BLaER1 treated with 17β-estradiol and CSF1 and Interleukin-3, amounts not matched to agents 10 nM and 100 nM (cell line): ENCODE data around the gene SIK2.
A peak's percentile ranks its signal among the peaks of the same experiment; 100 is the strongest.

Source experiments
- H3K27ac ChIP-seq, 11 experiments: shearing (Covaris generic); formaldehyde crosslinking; 2 replicates each; pipeline ENCODE4 v1.8.1; 2022
- H3K27me3 ChIP-seq, 11 experiments: shearing (Covaris generic); formaldehyde crosslinking; 2 replicates each; pipeline ENCODE4 v1.8.1; 2022
- H3K36me3 ChIP-seq, 11 experiments: shearing (Covaris generic); formaldehyde crosslinking; 2 replicates each; pipeline ENCODE4 v1.8.1; 2022
- H3K4me1 ChIP-seq, 10 experiments: shearing (Covaris generic); formaldehyde crosslinking; 2 replicates each; pipeline ENCODE4 v1.8.1; 2022
- H3K4me2 ChIP-seq, 11 experiments: shearing (Covaris generic); formaldehyde crosslinking; 2 replicates each; pipeline ENCODE4 v1.8.1; 2022
- H3K4me3 ChIP-seq, 10 experiments: shearing (Covaris generic); formaldehyde crosslinking; 2 replicates each; pipeline ENCODE4 v1.8.1; 2022
- H3K9ac ChIP-seq, 11 experiments: shearing (Covaris generic); formaldehyde crosslinking; 2 replicates each; pipeline ENCODE4 v1.8.1; 2022
- H3K9me3 ChIP-seq, 11 experiments: shearing (Covaris generic); formaldehyde crosslinking; replicated peaks in 1 of 11; 2 replicates each; pipeline ENCODE4 v1.8.1; 2022
- H4K20me1 ChIP-seq, 11 experiments: shearing (Covaris generic); formaldehyde crosslinking; 2 replicates each; pipeline ENCODE4 v1.8.1; 2022
- Cebpa-rat ChIP-seq, 11 experiments: shearing (Covaris generic); IDR thresholded peaks; 2 replicates each; pipeline ENCODE4 v1.8.1; 2022

Gene SIK2

GRCh38 chr11:111698852-111699559 lies 96.8 kb downstream of the SIK2 start:
- H3K4me1 ChIP-seq = peaks cover 7 to 65% (median 54%) of the 10 kb centered on the region in 10 experiments; a peak in 19 of 20 replicates
- no peaks in the 10 kb centered on the region for H3K9me3 ChIP-seq
- peaks cover 29 to 64% (median 40%) of the 10 kb centered on the region in 11 experiments for H3K36me3 ChIP-seq
- no peak overlapping the region for H3K9ac ChIP-seq
- H3K27me3 ChIP-seq = no peaks in the 10 kb centered on the region
- peak overlapping the region in 7 of 11 experiments; percentile 35 to 82 (median 70); a peak in 10 of 22 replicates for H3K4me2 ChIP-seq
- no peak overlapping the region for H3K4me3 ChIP-seq
- peaks cover 0 to 29% (median 0%) of the 10 kb centered on the region in 11 experiments; a peak in 3 of 22 replicates for H4K20me1 ChIP-seq
- H3K27ac ChIP-seq = no peak overlapping the region
- TF ChIP-seq Cebpa-rat (IDR thresholded peaks at IDR 0.05) = no peak

- no peak overlapping the region for H3K4me3 ChIP-seq
- peaks cover 6 to 59% (median 50%) of the 10 kb centered on the region in 10 experiments; a peak in 19 of 20 replicates for H3K4me1 ChIP-seq
- peaks cover 0 to 25% (median 0%) of the 10 kb centered on the region in 11 experiments; a peak in 3 of 22 replicates for H4K20me1 ChIP-seq
- no peaks in the 10 kb centered on the region for H3K27me3 ChIP-seq
- no peak for TF ChIP-seq Cebpa-rat (IDR thresholded peaks at IDR 0.05)
- no peaks in the 10 kb centered on the region for H3K9me3 ChIP-seq
- H3K36me3 ChIP-seq = peaks cover 35 to 70% (median 47%) of the 10 kb centered on the region in 11 experiments
- no peak overlapping the region for H3K27ac ChIP-seq
- no peak overlapping the region for H3K9ac ChIP-seq
- H3K4me2 ChIP-seq = peak overlapping the region in 6 of 11 experiments; percentile 20 to 82 (median 70); a peak in 9 of 22 replicates
Observed at GRCh38 chr11:111699579-111700156, 97.4 kb downstream of the SIK2 start.

GRCh38 chr11:111700162-111700561 lies 97.9 kb downstream of the SIK2 start:
- peak overlapping the region in 4 of 11 experiments; percentile 20 to 82 (median 71); a peak in 3 of 22 replicates for H3K4me2 ChIP-seq
- no peak for TF ChIP-seq Cebpa-rat (IDR thresholded peaks at IDR 0.05)
- no peaks in the 10 kb centered on the region for H3K9me3 ChIP-seq
- no peak overlapping the region for H3K27ac ChIP-seq
- H3K4me1 ChIP-seq = peaks cover 1 to 54% (median 45%) of the 10 kb centered on the region in 10 experiments; a peak in 19 of 20 replicates
- no peak overlapping the region for H3K9ac ChIP-seq
- no peak overlapping the region for H3K4me3 ChIP-seq
- peaks cover 0 to 20% (median 0%) of the 10 kb centered on the region in 11 experiments; a peak in 3 of 22 replicates for H4K20me1 ChIP-seq
- no peaks in the 10 kb centered on the region for H3K27me3 ChIP-seq
- peaks cover 40 to 75% (median 52%) of the 10 kb centered on the region in 11 experiments for H3K36me3 ChIP-seq

GRCh38 chr11:111702623-111703022 lies 100.4 kb downstream of the SIK2 start:
- no peak overlapping the region for H3K27ac ChIP-seq
- no peaks in the 10 kb centered on the region for H3K27me3 ChIP-seq
- peaks cover 59 to 96% (median 75%) of the 10 kb centered on the region in 11 experiments for H3K36me3 ChIP-seq
- H4K20me1 ChIP-seq = peaks cover 0 to 13% (median 0%) of the 10 kb centered on the region in 11 experiments; a peak in 1 of 22 replicates
- H3K9me3 ChIP-seq = no peaks in the 10 kb centered on the region
- no peak overlapping the region for H3K9ac ChIP-seq
- no peak for TF ChIP-seq Cebpa-rat (IDR thresholded peaks at IDR 0.05)
- peaks cover 0 to 29% (median 20%) of the 10 kb centered on the region in 10 experiments; a peak in 15 of 20 replicates for H3K4me1 ChIP-seq
- no peak overlapping the region for H3K4me2 ChIP-seq
- no peak overlapping the region for H3K4me3 ChIP-seq

DNA sequence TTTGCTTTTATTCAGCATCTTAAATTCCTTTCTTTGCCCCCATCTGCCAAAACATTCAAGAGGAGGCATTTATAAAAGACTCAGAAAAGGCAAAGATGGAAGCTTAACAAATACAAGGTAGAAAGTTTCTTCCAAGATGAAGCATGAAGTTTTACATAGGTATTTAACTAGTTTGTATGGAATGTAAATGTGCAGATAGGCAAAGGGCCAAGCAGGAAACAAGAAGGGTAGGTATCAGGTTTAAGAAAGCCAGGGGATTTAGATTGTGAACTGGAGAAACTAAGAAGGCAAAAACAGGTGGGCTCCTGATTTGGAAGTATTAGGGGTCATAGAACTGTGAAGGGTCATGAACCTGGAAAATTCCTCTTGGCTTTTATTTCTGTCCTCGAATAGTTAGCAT lies 101.3 kb downstream of the SIK2 start:
- Histone ChIP-seq H3K9me3 (no peaks in the 10 kb centered on the region), H4K20me1 (peaks cover 0 to 5% (median 0%) of the 10 kb centered on the region in 11 experiments; a peak in 1 of 22 replicates), H3K4me3 (no peak overlapping the region), H3K9ac (no peak overlapping the region), H3K4me1 (peaks cover 0 to 19% (median 11%) of the 10 kb centered on the region in 10 experiments; a peak in 13 of 20 replicates), H3K4me2 (no peak overlapping the region), H3K36me3 (peaks cover 68 to 100% (median 84%) of the 10 kb centered on the region in 11 experiments), H3K27ac (no peak overlapping the region), H3K27me3 (no peaks in the 10 kb centered on the region)
- TF ChIP-seq Cebpa-rat (IDR thresholded peaks at IDR 0.05) = no peak

GRCh38 chr11:111707039-111707690 lies 104.9 kb downstream of the SIK2 start:
- Histone ChIP-seq H3K4me1 (no peaks in the 10 kb centered on the region), H3K9ac (no peak overlapping the region), H3K27ac (no peak overlapping the region), H3K27me3 (no peaks in the 10 kb centered on the region), H3K36me3 (peaks cover 73 to 100% (median 95%) of the 10 kb centered on the region in 11 experiments), H3K9me3 (no peaks in the 10 kb centered on the region), H3K4me3 (no peak overlapping the region), H4K20me1 (no peaks in the 10 kb centered on the region), H3K4me2 (no peak overlapping the region)
- no peak for TF ChIP-seq Cebpa-rat (IDR thresholded peaks at IDR 0.05)

DNA sequence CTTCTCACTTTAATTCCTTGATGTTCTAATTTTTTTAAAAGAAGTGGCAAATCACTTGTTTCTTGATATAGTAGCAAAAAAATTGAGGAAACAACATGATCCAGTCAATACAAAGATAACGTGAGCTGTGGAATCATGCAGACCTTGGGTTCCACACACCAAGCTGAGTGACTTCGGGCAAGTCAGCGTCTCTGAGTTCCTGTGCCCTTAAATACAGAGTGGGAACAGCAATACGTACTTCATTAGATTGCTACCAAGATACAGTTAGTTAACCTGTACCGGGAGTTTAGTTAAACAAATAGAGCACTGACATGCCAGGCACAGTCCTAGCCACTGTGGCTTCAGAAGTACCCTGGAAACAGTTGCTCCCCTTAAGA lies 105.4 kb downstream of the SIK2 start:
- Histone ChIP-seq H3K36me3 (peaks cover 73 to 100% (median 95%) of the 10 kb centered on the region in 11 experiments), H3K4me2 (no peak overlapping the region), H3K4me3 (no peak overlapping the region), H3K9me3 (peaks cover 0 to 2% (median 0%) of the 10 kb centered on the region in 11 experiments; a peak in 3 of 22 replicates), H3K9ac (no peak overlapping the region), H3K27ac (no peak overlapping the region), H4K20me1 (no peaks in the 10 kb centered on the region), H3K27me3 (no peaks in the 10 kb centered on the region), H3K4me1 (no peaks in the 10 kb centered on the region)
- TF ChIP-seq Cebpa-rat (IDR thresholded peaks at IDR 0.05) = no peak

DNA sequence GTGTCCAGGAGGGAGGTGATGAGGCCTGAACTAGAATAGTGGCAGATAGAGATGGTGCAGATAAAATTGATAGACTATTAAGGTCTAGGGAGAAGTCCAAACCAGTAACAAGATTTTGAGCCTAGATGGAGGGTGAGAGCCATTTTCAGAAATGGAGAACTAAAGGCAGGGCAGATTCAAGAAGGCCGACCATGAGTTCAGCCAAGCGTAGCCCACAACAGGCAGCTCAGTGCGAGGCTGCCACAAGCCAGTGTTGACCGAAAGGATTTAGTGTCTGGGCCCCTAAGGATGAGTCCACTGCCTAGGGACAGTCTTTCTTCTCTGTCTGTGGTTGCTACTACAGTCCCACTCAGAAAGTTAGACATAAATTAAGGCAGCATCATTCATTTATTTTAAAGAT lies 112.3 kb downstream of the SIK2 start:
- Histone ChIP-seq H3K4me1 (peaks cover 35 to 53% (median 44%) of the 10 kb centered on the region in 10 experiments), H3K9me3 (peaks cover 0 to 20% (median 10%) of the 10 kb centered on the region in 11 experiments; a peak in 9 of 22 replicates), H3K27me3 (no peaks in the 10 kb centered on the region), H3K9ac (peak overlapping the region in 9 of 11 experiments; percentile 9 to 67 (median 46); a peak in 15 of 22 replicates), H3K4me2 (peak overlapping the region; percentile 35 to 84 (median 71)), H3K36me3 (peaks cover 59 to 91% (median 67%) of the 10 kb centered on the region in 11 experiments), H4K20me1 (no peaks in the 10 kb centered on the region), H3K4me3 (peak overlapping the region in 1 of 10 experiments; percentile 8; a peak in 1 of 20 replicates), H3K27ac (peak overlapping the region in 10 of 11 experiments; percentile 41 to 84 (median 73); a peak in 20 of 22 replicates)
- TF ChIP-seq Cebpa-rat (IDR thresholded peaks at IDR 0.05) = no peak
